HG03571 (cell line): ENCODE data around the gene CH25H.

Experiments used
- ATAC-seq: cut with Tn5 transposase; IDR thresholded peaks from one replicate; pipeline ENCODE4 v1.9.1; 2021; ENCODE audit not compliant: unreplicated experiment

CH25H gene

GRCh38 chr10:89235073-89235798 lies 28.1 kb upstream of the CH25H start:
- no peak for ATAC-seq

- ATAC-seq = no peak
These were observed 25.9 kb upstream of the CH25H start for GRCh38 chr10:89233033-89233432.

GRCh38 chr10:89228962-89229361 lies 21.8 kb upstream of the CH25H start:
- no peak for ATAC-seq

DNA sequence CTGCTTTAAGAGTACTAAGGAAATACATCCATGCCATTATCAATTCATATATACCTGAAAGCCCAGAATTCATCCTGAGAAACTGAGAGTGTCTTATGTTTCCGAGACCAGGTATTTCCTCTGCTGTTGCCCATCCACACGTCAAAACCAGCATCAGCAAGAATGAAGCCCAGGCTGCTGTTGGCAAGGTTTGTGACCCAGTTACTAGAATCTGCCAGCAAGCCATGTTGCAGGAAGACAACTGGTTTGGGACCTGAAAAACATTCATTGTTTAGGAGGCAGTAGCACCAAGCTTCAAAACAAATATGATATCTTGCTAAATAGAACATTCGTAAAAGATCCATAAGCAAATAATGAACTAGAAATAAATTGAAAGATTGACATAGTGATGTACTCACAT lies 21.0 kb upstream of the CH25H start:
- ATAC-seq = no peak

- ATAC-seq = no peak
These were observed 19.8 kb upstream of the CH25H start for GRCh38 chr10:89226891-89227290.

DNA sequence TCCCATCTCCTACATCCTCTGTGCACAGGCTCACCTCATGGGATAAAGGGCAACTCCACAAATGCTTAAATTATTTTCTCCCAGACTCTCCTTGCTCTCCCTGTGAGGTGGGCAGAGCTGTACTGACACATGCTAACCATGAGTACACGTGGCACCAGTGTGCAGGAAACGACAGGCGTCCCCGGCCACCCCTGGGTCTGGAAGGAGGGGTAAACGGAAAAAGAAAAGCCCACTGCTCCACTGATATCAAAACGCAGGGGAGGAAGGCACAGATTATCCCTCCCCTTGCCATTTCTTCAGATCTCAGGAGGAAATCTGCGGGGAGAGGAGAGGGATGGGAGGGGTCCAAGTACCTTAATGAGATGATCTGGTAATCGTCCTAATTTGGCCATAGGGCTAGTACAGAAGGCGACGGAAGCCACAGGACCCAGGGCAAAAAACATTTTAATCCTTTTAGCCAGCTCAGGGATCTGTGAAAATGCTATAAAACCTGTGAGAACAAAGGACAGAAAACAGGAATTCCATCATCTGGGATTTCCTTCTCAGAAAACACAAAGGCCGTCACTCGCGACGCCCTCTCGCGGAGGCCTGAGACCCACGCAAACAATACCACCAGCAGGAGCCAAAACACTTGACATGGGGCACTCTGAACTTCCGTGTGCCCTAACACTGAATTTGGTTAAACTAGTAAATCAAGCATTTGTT lies 17.8 kb upstream of the CH25H start:
- no peak for ATAC-seq

DNA sequence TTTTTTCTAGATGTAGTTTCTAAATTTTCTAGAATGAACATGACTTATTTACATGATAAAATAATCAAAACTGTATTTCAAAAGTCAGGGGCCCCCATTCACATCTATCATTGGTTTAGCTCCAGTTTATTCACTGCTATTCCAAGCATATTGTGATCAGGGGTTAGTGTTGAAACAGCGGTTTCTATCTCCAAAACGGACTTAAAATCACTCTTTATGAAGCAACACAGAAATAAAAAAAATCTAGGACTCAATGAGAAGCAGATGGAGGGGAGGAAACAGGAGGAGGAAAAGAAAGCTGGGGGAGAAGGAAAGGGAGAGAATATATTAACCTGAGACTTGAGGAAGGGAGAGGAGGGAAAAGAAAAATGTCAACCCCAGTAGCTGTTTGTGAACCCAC lies 14.8 kb upstream of the CH25H start:
- no peak for ATAC-seq

DNA sequence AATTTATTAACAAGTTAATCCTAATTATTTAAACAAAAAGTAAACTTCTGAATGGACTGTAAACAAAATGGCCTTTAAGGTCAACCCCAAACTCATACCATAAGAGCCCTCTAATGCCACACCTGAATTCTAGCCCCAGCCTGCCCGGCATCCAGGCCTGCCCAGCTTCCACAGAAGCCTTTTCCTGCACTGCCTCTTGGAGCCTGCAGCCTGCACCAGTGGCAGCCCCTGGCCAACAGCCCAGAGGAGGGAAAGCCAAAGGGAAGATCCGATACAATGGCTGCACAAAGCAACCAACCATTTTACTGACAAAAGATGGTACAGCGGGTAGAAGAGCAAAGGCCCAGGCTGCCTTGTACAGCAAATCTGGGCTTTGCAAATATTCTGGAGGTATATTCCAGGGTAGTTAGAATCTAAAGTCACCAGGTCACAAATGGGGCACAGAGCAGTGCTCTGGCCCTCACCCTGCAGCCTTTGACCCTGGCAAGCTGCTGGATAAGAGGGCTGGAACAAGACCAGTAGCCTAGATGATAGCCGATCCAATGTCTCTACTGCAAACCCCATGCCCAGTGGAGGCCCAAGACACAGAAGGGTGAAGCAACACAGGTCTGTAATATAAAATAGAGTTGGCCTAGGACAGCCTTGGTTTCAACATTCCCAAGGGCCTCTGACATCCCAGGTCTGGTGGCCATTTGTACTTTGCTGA lies 12.5 kb upstream of the CH25H start:
- ATAC-seq = no peak

DNA sequence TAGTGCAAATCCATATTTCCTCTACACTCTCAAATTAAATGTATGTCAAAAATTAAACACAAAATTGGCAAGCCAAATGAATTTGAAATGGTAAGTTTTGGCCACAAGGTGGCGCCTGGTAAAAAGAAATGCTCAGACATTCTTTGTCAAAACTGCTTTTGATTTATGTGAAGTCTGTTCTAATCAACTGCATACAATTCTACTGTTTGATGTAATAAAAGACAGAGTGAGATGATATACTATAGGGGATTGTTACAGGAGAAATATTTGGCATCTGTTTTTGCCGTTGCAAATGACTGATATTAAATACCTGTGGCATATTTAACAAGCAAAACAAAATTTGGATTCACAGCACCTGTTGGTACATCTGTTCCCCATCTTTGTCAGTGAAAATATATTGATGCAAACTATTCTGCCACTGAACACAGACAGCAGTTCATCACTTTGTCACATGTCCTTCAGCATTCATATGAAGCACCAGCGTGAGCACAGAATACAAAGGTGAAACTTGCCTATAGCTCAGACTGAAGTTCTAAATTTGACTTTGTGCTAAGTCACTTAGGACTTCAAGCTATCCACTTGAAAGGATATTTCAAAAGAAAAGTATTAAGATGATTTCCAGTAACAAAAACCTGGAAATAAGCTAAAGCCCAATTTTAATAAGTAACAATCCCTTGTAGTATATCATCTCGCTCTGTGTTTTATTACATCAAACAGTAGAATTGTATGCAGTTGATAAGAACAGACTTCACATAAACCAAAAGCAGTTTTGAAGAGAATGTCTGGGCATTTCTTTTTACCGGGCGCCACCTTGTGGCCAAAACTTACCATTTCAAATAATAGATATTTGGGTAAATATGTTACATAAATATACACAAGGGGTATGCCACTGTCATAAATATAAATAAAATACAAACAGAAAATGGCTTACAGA lies 10.2 kb upstream of the CH25H start:
- no peak for ATAC-seq

- ATAC-seq = no peak
These were observed 8.9 kb upstream of the CH25H start for GRCh38 chr10:89216056-89216455.

- no peak for ATAC-seq
These were observed 8.4 kb upstream of the CH25H start for GRCh38 chr10:89215511-89215910.

- ATAC-seq = no peak
These were observed 7.5 kb upstream of the CH25H start for GRCh38 chr10:89214566-89215165.

DNA sequence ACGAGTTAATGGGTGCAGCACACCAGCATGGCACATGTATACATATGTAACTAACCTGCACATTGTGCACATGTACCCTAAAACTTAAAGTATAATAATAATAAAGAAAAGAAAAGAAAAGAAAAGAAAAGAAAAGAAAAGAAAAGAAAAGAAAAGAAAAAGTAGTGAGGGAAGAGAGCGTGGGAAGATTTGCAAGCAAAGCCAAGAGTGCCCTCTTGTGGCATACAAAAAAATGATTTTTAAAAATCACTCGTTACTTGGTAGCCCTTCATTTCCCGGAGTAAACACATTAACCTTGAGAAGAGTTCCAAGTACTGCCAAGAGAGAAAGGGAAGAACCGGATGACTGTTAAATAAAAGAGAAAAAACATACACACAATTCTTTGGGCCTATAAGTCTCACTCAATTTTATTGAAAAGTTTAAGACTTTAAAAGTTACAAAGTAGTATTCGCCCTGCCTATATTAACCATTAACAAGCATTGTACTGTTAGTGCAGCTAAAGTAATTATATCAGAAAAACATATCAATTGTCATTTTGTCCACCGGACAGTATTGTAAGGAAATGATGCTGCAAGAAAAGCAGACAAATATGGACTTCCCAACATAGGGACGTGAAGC lies 6.2 kb upstream of the CH25H start:
- no peak for ATAC-seq

- ATAC-seq = no peak
These were observed 3.8 kb upstream of the CH25H start for GRCh38 chr10:89210794-89211425.

DNA sequence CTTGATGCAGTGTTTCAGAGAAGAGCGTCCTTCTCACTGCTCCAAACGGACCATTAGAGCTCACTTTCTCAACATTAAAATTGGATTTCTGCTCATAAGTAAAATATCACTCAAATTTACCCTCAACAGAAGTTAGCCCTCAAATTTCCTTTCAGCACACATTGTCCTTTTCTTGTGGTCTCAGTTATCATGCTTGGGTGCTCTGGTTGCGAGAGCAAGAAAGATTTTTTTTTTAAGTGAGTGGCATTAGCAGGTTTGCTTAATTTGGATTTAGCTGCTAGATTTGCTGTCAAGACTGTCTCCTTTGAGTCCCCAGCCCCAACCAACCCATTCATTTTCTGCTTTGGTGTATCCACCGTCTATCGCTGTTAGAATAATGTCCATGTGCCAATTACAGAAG lies 2.6 kb upstream of the CH25H start:
- ATAC-seq = no peak

DNA sequence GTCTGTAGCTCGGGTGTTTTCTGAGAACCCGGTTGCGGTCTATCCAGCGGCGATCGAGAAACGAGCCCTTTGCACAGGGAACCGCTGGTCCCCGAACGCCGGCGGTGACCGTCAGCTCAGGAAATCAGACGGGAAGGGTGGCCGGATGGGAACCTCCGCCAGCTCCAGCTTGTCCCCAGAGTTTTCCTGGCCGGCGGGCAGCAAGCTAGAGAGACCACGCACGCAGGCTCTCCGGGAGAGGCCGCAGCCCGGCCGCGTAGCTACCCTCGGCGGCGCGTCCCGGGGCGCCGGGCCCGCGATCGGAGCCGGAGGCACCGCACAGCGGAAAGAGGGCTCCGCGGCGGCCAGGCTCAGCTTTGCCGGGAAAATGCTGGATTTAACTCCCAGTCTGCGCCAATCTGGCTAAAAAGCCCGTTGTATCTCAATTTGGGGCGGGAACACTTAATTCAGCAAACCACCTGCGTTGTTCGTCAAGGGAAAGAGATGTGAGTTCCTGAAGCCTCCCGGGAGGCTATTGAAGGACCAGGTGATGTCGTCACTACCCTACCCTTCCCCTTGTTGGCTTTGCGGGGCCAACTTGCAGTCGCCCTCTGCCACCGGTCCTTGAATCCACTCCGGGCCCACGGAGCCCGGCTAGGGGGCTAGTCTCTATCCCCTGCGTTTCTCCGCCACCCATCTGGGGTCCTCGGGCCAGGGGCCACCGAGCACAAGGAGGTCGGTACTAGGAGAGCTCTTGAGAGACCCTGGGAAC lies 859 bp upstream of the CH25H start:
- no peak for ATAC-seq

GRCh38 chr10:89206402-89207180 lies 526 bp downstream of the CH25H start:
- no peak for ATAC-seq

DNA sequence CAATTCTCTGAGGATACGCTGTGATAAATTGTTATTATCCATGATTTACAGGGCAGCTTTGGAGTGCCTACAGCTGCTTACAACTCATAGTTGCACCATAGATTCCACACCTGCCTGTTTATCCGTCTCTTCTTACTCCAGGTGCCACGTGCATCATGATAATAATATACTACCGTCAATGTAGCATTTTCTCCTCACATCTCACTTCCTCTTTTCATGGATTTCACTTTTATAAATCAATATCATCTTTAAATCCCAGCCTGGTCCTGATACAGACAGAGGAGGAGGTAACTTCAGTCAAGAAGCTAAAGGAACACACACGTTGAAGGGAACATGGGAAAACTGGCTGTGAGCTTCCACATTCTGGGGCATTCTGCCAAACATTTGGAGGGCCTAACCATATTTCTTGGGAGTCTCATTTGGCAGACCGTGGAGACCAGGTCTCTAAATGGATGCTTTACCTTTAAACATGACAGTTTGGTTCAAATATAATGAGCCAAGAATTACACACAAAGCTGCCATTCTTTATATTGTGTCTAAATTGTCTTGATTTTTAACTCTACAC lies 2.4 kb downstream of the CH25H start:
- no peak for ATAC-seq
